IPS-NIHi11 (cell line): Measurements from ENCODE around the gene ZMIZ1.
A peak's percentile ranks its signal among the peaks of the same experiment; 100 is the strongest.

ENCODE experiments used
- DNase-seq: peaks from one replicate; pipeline ENCODE4 v3.0.0; 2012; ENCODE audit warnings: mixed read lengths, low spot score

Gene ZMIZ1

GRCh38 chr10:79173582-79174262, 105.0 kb downstream of the ZMIZ1 start:
- DNase-seq: no peak

- no peak for DNase-seq
Observed at GRCh38 chr10:79176052-79176501, 107.3 kb downstream of the ZMIZ1 start.

GRCh38 chr10:79176949-79177602, 108.3 kb downstream of the ZMIZ1 start:
- DNase-seq: no peak

GRCh38 chr10:79178070-79178576, 109.4 kb downstream of the ZMIZ1 start:
- no peak for DNase-seq

GRCh38 chr10:79178614-79179163, 109.9 kb downstream of the ZMIZ1 start:
- DNase-seq: peak; percentile 58

GRCh38 chr10:79179164-79179956, 110.6 kb downstream of the ZMIZ1 start:
- peak; percentile 71 for DNase-seq

GRCh38 chr10:79179957-79180309, 111.2 kb downstream of the ZMIZ1 start:
- no peak for DNase-seq

- DNase-seq: no peak
Observed at GRCh38 chr10:79180414-79181221, 111.9 kb downstream of the ZMIZ1 start.

- no peak for DNase-seq
Observed at GRCh38 chr10:79181227-79181626, 112.5 kb downstream of the ZMIZ1 start.

GRCh38 chr10:79181698-79182521, 113.1 kb downstream of the ZMIZ1 start:
- no peak for DNase-seq

- no peak for DNase-seq
Observed at GRCh38 chr10:79182781-79183467, 114.2 kb downstream of the ZMIZ1 start.

- no peak for DNase-seq
Observed at GRCh38 chr10:79183468-79183865, 114.7 kb downstream of the ZMIZ1 start.

GRCh38 chr10:79184145-79184625, 115.4 kb downstream of the ZMIZ1 start:
- DNase-seq: no peak

- DNase-seq: no peak
Observed at GRCh38 chr10:79184657-79185056, 115.9 kb downstream of the ZMIZ1 start.

GRCh38 chr10:79185067-79185774, 116.5 kb downstream of the ZMIZ1 start:
- DNase-seq: no peak

- no peak for DNase-seq
Observed at GRCh38 chr10:79185796-79186374, 117.1 kb downstream of the ZMIZ1 start.

- no peak for DNase-seq
Observed at GRCh38 chr10:79186486-79187120, 117.8 kb downstream of the ZMIZ1 start.
